Measurements from ENCODE around the gene MT1HL1.

Gene MT1HL1

DNA sequence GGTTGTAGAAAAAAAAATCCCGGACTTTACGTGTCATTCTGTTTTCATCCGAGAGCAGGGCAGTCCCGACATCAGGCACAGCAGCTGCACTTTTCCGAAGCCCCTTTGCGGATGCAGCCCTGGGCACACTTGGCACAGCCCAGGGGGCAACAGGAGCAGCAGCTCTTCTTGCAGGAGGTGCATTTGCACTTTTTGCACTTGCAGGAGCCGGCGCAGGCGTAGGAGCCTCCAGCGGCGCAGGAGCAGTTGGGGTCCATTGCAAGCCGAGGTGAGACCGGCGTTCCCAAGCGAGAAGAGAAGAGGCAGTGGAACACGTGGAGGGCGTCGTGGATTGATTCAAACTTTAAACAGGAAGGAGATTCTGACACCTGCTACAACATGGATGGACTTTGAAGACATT, at the start of gene MT1HL1:
MT1HL1 (minus strand) TSS at position 326 of the 400 bp plus-strand sequence; CDS start at position 257, 69 bp downstream.
- no peak for TF ChIP-seq ZNF274 (IDR thresholded peaks at IDR 0.05; ENCODE audit: low read depth, low read length)
- no peak for TF ChIP-seq SUZ12 (IDR thresholded peaks at IDR 0.05; ENCODE audit: extremely low read depth, insufficient read depth, insufficient read length)
- TF ChIP-seq YY1 (IDR thresholded peaks at IDR 0.05; ENCODE audit: insufficient read depth, insufficient read length): no peak
- no peaks in the 10 kb centered on the region for H3K36me3 ChIP-seq (ENCODE audit: insufficient read depth, insufficient read length, low read length)
- DNase-seq (ENCODE audit: low read depth, low spot score): no peak
- no peaks in the 10 kb centered on the region for H3K27me3 ChIP-seq (ENCODE audit: insufficient read depth, insufficient read length)
- no peaks in the 10 kb centered on the region for H3K9me3 ChIP-seq (ENCODE audit: insufficient read depth, low read length)
- no peak within 1 kb of the TSS for H3K4me3 ChIP-seq (ENCODE audit: insufficient read length, low read depth)
- no peaks in the 10 kb centered on the region for H3K4me1 ChIP-seq (ENCODE audit: insufficient read depth, insufficient read length)
- no peak within 1 kb of the TSS for H3K9ac ChIP-seq (ENCODE audit: insufficient read length, low read depth)

DNA sequence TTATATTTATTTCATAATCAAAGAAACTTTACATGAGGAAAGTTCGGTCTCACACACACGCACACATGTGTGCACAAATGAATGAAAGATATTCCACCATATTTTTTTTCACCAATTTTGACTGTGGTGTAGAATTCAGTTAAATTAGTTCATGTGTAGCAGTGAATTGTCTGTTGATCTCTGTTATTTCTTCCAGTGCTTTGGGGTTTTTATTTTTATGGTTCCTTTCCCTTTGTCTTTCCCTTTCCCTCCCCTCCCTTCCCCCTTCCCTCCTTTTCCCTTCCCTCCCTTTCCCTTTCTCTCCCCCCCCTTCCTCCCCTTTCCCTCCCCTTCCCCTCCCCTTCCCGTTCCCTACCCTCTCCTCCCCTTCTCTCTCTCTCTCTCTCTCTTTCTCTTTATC, 46.7 kb upstream of the MT1HL1 start:
- Histone ChIP-seq H3K9ac (ENCODE audit: insufficient read length, low read depth) (no peak overlapping the region), H3K27me3 (ENCODE audit: insufficient read depth, insufficient read length) (no peaks in the 10 kb centered on the region), H3K4me3 (ENCODE audit: insufficient read length, low read depth) (no peak overlapping the region), H3K9me3 (ENCODE audit: insufficient read depth, low read length) (no peaks in the 10 kb centered on the region), H3K36me3 (ENCODE audit: insufficient read depth, insufficient read length, low read length) (no peaks in the 10 kb centered on the region), H3K4me1 (ENCODE audit: insufficient read depth, insufficient read length) (peaks cover 7% of the 10 kb centered on the region)
- no peak for DNase-seq (ENCODE audit: low read depth, low spot score)
- no peak for TF ChIP-seq SUZ12 (IDR thresholded peaks at IDR 0.05; ENCODE audit: extremely low read depth, insufficient read depth, insufficient read length)
- TF ChIP-seq ZNF274 (IDR thresholded peaks at IDR 0.05; ENCODE audit: low read depth, low read length): no peak
- no peak for TF ChIP-seq YY1 (IDR thresholded peaks at IDR 0.05; ENCODE audit: insufficient read depth, insufficient read length)

DNA sequence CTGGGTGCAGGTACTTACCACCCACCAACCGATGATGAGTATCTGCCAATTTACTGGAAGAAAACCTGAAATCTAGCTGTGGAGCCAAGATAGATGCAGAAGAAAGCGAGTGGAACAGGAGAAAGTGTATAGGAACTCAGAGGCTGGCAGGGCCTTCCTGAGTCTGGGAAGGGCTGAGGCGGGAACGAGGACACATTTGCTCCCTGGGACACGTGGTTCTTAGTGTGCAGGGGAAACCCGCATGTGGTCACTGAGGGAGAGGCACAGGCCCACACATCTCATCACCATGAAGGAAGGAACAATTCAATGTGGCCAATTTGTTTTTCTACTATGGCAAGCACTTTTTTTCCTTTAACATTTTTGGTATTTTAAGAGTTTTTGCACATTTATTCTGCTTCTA, 45.9 kb upstream of the MT1HL1 start:
- DNase-seq (ENCODE audit: low read depth, low spot score): no peak
- Histone ChIP-seq H3K4me3 (ENCODE audit: insufficient read length, low read depth) (no peak overlapping the region), H3K4me1 (ENCODE audit: insufficient read depth, insufficient read length) (peaks cover 7% of the 10 kb centered on the region), H3K9me3 (ENCODE audit: insufficient read depth, low read length) (no peaks in the 10 kb centered on the region), H3K9ac (ENCODE audit: insufficient read length, low read depth) (no peak overlapping the region), H3K36me3 (ENCODE audit: insufficient read depth, insufficient read length, low read length) (no peaks in the 10 kb centered on the region), H3K27me3 (ENCODE audit: insufficient read depth, insufficient read length) (no peaks in the 10 kb centered on the region)
- TF ChIP-seq SUZ12 (IDR thresholded peaks at IDR 0.05; ENCODE audit: extremely low read depth, insufficient read depth, insufficient read length): no peak
- TF ChIP-seq ZNF274 (IDR thresholded peaks at IDR 0.05; ENCODE audit: low read depth, low read length): no peak
- TF ChIP-seq YY1 (IDR thresholded peaks at IDR 0.05; ENCODE audit: insufficient read depth, insufficient read length): no peak

DNA sequence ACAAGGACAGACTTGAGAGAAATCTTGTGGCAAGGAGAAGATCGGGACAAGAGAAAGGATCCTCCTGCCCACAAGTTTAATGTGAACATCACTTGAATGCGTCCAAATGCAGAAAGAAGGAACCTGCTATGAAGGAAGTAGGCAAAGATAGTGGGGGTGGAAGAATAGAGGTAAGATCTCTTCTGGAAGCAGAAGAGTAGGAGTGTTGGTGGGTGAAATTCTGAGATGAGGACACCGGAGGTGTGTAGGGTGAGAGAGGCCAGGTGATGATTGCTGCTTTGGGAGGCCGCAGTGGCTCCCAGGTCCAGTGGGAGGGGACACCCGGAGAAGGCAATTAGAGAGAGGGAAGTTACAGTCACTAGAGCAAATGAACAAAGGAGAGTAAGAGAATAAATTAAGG, 44.6 kb upstream of the MT1HL1 start:
- peaks cover 9% of the 10 kb centered on the region for H3K27me3 ChIP-seq (ENCODE audit: insufficient read depth, insufficient read length)
- H3K9me3 ChIP-seq (ENCODE audit: insufficient read depth, low read length): no peaks in the 10 kb centered on the region
- H3K4me1 ChIP-seq (ENCODE audit: insufficient read depth, insufficient read length): peaks cover 10% of the 10 kb centered on the region
- H3K9ac ChIP-seq (ENCODE audit: insufficient read length, low read depth): no peak overlapping the region
- no peaks in the 10 kb centered on the region for H3K36me3 ChIP-seq (ENCODE audit: insufficient read depth, insufficient read length, low read length)
- no peak overlapping the region for H3K4me3 ChIP-seq (ENCODE audit: insufficient read length, low read depth)
- no peak for DNase-seq (ENCODE audit: low read depth, low spot score)
- no peak for TF ChIP-seq ZNF274 (IDR thresholded peaks at IDR 0.05; ENCODE audit: low read depth, low read length)
- TF ChIP-seq YY1 (IDR thresholded peaks at IDR 0.05; ENCODE audit: insufficient read depth, insufficient read length): no peak
- TF ChIP-seq SUZ12 (IDR thresholded peaks at IDR 0.05; ENCODE audit: extremely low read depth, insufficient read depth, insufficient read length): no peak

DNA sequence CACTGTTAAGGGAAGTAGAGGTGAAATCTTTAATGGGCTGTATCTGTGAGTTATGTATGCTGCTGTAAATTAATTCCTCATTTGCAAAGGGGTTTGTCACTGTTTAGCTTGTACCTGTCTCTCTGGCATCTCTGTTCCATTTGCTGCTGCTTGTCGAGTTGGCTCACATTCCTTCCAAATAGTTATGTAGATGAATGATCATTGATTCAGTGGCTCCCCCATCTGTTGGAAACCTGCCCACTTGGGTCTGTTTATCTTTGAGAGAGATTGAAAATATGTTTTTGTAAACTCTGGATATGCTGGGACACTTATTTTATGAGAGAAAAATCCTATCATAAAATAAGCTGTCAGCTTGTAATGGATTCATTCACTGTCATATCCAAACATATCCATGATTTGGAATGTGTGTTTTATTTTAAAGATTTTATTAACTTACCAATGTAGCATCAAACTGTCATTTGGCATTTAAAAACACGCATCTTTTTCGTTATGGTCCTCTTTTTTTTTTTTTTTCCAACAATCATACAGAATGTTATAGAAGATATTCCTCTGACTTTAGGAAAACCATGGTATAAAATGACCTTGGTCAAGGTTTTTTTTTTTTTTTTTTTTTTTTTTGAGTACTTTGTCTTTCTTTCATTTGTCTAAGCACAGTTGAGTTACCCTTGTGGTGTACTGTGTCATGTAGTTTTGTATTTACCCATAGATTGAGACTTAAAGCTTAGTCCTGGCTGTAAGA, 41.2 kb upstream of the MT1HL1 start:
- Histone ChIP-seq H3K9me3 (ENCODE audit: insufficient read depth, low read length) (no peaks in the 10 kb centered on the region), H3K9ac (ENCODE audit: insufficient read length, low read depth) (no peak overlapping the region), H3K36me3 (ENCODE audit: insufficient read depth, insufficient read length, low read length) (no peaks in the 10 kb centered on the region), H3K4me3 (ENCODE audit: insufficient read length, low read depth) (no peak overlapping the region), H3K27me3 (ENCODE audit: insufficient read depth, insufficient read length) (peaks cover 38% of the 10 kb centered on the region), H3K4me1 (ENCODE audit: insufficient read depth, insufficient read length) (peaks cover 14% of the 10 kb centered on the region)
- DNase-seq (ENCODE audit: low read depth, low spot score): no peak
- no peak for TF ChIP-seq ZNF274 (IDR thresholded peaks at IDR 0.05; ENCODE audit: low read depth, low read length)

DNA sequence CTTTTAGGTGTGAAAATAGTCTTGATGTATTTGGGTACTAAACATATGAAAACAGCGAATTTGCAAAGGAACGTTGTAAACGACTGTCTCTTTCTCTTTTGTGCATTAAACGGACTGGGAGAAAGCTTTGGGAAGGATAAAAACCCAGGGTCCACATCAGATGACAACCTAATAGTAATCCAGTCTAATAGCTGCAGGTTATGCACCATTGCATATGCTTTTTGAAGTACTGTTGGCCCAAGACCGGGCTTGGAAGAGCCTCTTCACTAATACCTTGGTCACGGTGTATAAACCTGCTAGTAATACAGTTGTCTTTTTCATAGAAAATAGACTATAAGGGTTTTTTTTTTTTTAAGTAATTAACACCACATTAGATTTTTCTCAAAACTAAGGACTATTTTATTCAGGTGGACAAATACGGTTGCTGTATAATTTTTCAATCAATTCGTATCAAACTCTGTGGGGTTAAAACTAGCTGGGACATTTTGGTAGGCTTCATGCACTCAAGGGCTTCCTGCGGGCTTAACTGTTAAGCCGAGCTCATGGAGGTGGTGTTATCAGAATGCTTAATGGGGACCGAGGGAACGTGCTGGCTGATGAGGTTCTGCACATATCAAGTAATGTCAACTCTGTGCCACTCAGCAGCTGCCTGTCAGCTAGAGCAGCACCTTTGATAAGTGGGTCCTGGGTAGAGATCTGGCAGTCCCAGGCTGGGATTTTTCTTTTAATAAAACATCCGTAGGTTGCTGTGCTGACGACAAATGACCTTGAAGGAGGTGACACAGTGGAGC, 39.8 kb upstream of the MT1HL1 start:
- Histone ChIP-seq H3K9ac (ENCODE audit: insufficient read length, low read depth) (no peak overlapping the region), H3K4me1 (ENCODE audit: insufficient read depth, insufficient read length) (peaks cover 10% of the 10 kb centered on the region), H3K27me3 (ENCODE audit: insufficient read depth, insufficient read length) (peaks cover 41% of the 10 kb centered on the region), H3K36me3 (ENCODE audit: insufficient read depth, insufficient read length, low read length) (no peaks in the 10 kb centered on the region), H3K9me3 (ENCODE audit: insufficient read depth, low read length) (no peaks in the 10 kb centered on the region), H3K4me3 (ENCODE audit: insufficient read length, low read depth) (peak overlapping the region; percentile 81)
- no peak for DNase-seq (ENCODE audit: low read depth, low spot score)
- no peak for TF ChIP-seq ZNF274 (IDR thresholded peaks at IDR 0.05; ENCODE audit: low read depth, low read length)
- no peak for TF ChIP-seq SUZ12 (IDR thresholded peaks at IDR 0.05; ENCODE audit: extremely low read depth, insufficient read depth, insufficient read length)
- TF ChIP-seq YY1 (IDR thresholded peaks at IDR 0.05; ENCODE audit: insufficient read depth, insufficient read length): no peak

DNA sequence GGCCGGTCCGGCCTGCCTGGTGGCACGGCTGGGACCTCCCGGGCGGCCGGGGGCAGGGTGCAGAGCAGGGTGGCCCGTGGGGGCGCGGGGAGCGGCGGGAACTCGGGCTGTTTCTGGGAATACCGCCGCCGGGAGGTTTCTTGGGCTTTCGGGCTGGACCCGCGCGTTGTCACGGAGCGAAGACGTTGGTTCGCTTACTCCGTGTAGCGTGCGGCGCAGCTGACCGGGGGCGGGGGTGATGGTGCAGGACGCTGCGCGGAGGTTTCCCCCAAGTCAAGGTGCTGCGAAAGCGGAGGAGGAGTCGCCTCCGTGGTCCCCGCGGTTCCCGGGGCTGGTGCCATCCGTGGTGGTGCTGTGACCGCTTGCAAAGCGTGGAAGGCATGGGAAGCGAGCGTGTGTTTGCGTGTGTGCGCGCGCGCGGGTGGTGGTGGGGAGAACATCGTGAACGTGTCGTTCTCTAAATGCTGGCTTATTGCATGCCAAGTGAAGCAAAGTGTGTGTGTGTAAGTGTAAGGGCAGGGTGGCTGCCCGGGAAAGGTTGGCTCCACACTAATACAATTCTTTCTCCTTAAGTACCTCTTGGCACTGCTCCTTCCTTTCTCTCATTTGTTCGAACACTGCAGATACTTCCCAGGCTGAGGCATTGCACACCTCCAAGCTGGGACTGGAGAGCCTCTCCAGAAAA, 38.8 kb upstream of the MT1HL1 start:
- TF ChIP-seq SUZ12 (IDR thresholded peaks at IDR 0.05; ENCODE audit: extremely low read depth, insufficient read depth, insufficient read length): peak; percentile 88
- no peak for TF ChIP-seq YY1 (IDR thresholded peaks at IDR 0.05; ENCODE audit: insufficient read depth, insufficient read length)
- no peak for TF ChIP-seq ZNF274 (IDR thresholded peaks at IDR 0.05; ENCODE audit: low read depth, low read length)
- peak overlapping the region; percentile 81 for H3K4me3 ChIP-seq (ENCODE audit: insufficient read length, low read depth)
- no peak for DNase-seq (ENCODE audit: low read depth, low spot score)

More for the DNA sequence above, 38.8 kb upstream of the MT1HL1 start:
- H3K36me3 ChIP-seq (ENCODE audit: insufficient read depth, insufficient read length, low read length): no peaks in the 10 kb centered on the region
- no peaks in the 10 kb centered on the region for H3K9me3 ChIP-seq (ENCODE audit: insufficient read depth, low read length)
- H3K9ac ChIP-seq (ENCODE audit: insufficient read length, low read depth): peak overlapping the region; percentile 83
- peaks cover 41% of the 10 kb centered on the region for H3K27me3 ChIP-seq (ENCODE audit: insufficient read depth, insufficient read length)
- peaks cover 10% of the 10 kb centered on the region for H3K4me1 ChIP-seq (ENCODE audit: insufficient read depth, insufficient read length)

Measured in NT2/D1 (cell line).